Upper lobe of left lung (tissue), 4 donors: Measurements from ENCODE around the gene OSBPL10.

ENCODE experiments used
- EP300 ChIP-seq, 4 donors: sonication (generic); formaldehyde crosslinking; IDR thresholded peaks; one replicate each; pipeline ENCODE4 v1.5.1; 2017; ENCODE audit warnings: antibody characterized with exemption in 4 of 4, control low read depth in 2 of 4
- POLR2A ChIP-seq, 4 donors: fragments of 450-650 bp; IDR thresholded peaks; one replicate each; pipeline ENCODE4 v1.5.1; 2016 to 2017; ENCODE audit warnings: antibody characterized with exemption in 4 of 4, mild to moderate bottlenecking in 2 of 4

- TF ChIP-seq EP300 (IDR thresholded peaks at IDR 0.05) (no peak), POLR2A (IDR thresholded peaks at IDR 0.05) (no peak)
Observed at GRCh38 chr3:31968369-31968926, 12.6 kb downstream of the OSBPL10 start.
